Posterior cingulate gyrus (tissue), 11 donors: ENCODE results near the gene CCNYL1.

Source experiments
- DNase-seq, 10 donors: peaks; one replicate each; pipeline versions ENCODE4 v3.0.0 to v3.0.0-alpha.2; 2020 to 2021; ENCODE audit warnings: mixed read lengths in 3 of 10
- intact Hi-C: fragments of 100-400 bp; cut with DNase I; formaldehyde crosslinking; loops from one replicate; pipeline ENCODE4 v1.15.1; 2023

Gene CCNYL1

GRCh38 chr2:207782238-207783030 is 71.0 kb downstream of the CCNYL1 start:
- intact Hi-C loops, result no loop called here
- DNase-seq, result no peak

GRCh38 chr2:207783514-207783913 is 72.1 kb downstream of the CCNYL1 start:
- intact Hi-C loops, result no loop called here
- DNase-seq, result no peak

- intact Hi-C loops, result no loop called here
- DNase-seq, result no peak
Observed at GRCh38 chr2:207784898-207785297, 73.5 kb downstream of the CCNYL1 start.

GRCh38 chr2:207787017-207787416 is 75.6 kb downstream of the CCNYL1 start:
- DNase-seq, result no peak
- intact Hi-C loops, result no loop called here

GRCh38 chr2:207787800-207788199 is 76.4 kb downstream of the CCNYL1 start:
- DNase-seq, result no peak
- intact Hi-C loops, result no loop called here

- no peak for DNase-seq
- intact Hi-C loops, result no loop called here
Observed at GRCh38 chr2:207790898-207791297, 79.5 kb downstream of the CCNYL1 start.

- DNase-seq, result no peak
Observed at GRCh38 chr2:207791579-207792243, 80.3 kb downstream of the CCNYL1 start.

GRCh38 chr2:207792244-207792785 is 80.9 kb downstream of the CCNYL1 start:
- no peak for DNase-seq
- intact Hi-C loops, result no loop called here

More at GRCh38 chr2:207791579-207792243, 80.3 kb downstream of the CCNYL1 start:
- intact Hi-C loops, result no loop called here

GRCh38 chr2:207796585-207797350 is 85.3 kb downstream of the CCNYL1 start:
- intact Hi-C loops, result no loop called here
- DNase-seq, result no peak

- intact Hi-C loops, result no loop called here
- no peak for DNase-seq
Observed at GRCh38 chr2:207801259-207801658, 89.8 kb downstream of the CCNYL1 start.

- intact Hi-C loops, result no loop called here
- no peak for DNase-seq
Observed at GRCh38 chr2:207802650-207803049, 91.2 kb downstream of the CCNYL1 start.
